ENCODE results near the gene CAPN2.
A peak's percentile ranks its signal among the peaks of the same experiment; 100 is the strongest.
"Not testable (repeated sequence)": the region's sequence is repeated elsewhere in the genome, so short reads cannot be mapped to it uniquely, and the experiment has no call there.

The CAPN2 gene

DNA sequence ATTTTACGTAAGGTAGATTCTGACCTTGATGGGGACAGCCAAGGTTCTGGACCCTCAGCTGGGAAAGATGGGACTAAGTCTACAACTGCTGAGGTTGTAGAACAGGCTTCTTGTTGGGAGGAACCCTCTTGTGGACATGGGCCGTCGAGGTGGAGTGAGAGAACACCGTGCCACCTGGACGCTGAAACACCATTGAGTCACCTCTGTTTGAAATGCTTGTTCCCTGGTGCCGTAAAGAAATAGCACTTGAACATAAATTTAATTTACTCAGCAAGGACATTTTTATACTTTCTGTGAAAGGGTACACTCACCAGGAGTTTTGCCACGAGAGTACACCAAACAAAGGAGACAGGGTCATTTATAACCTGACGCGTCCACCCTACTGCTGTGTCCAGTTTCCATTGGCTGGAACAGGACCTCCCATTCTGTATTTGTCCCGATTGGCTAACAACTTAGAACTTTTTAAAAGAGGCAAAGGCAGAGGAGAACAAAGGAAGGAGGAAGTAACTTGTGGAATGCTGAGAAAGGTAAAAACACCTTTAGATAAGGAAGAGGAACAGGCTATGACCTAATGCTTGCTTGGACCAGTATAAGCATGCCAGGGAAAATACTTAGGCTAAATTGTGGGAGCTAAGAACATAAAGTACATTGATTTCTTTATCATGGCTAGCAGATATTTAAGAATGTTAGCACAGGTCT, 27.8 kb downstream of the CAPN2 start:
- not testable (repeated sequence) for DNase-seq

GRCh38 chr1:223741861-223742260, 29.5 kb downstream of the CAPN2 start:
- no peak for DNase-seq

- DNase-seq: no peak
These were observed 30.6 kb downstream of the CAPN2 start for GRCh38 chr1:223742856-223743517.

GRCh38 chr1:223745731-223746130, 33.4 kb downstream of the CAPN2 start:
- DNase-seq: no peak

- peak; percentile 53 for DNase-seq
These were observed 35.5 kb downstream of the CAPN2 start for GRCh38 chr1:223747838-223748335.

DNA sequence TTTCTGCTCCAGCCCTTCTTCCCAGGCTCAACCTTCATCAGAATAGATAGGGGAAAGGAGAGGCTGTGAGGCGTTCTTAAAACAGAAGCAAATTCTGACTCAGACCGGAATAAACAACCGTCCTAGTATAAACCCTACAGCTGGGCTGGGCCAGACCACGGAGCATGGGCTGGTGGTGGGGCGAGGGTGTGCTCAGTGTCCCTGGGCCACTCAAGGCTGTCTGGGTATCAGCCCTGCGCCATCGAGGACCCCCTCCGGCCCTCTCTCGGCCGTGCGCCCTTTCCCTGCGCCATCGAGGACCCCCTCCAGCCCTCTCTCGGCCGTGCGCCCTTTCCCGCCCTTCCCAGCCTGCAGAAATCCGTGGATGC, 36.0 kb downstream of the CAPN2 start:
- DNase-seq: peak; percentile 70

- DNase-seq: peak; percentile 58
These were observed 36.7 kb downstream of the CAPN2 start for GRCh38 chr1:223748773-223749733.

GRCh38 chr1:223750730-223751570, 38.6 kb downstream of the CAPN2 start:
- DNase-seq: no peak

- no peak for DNase-seq
These were observed 39.4 kb downstream of the CAPN2 start for GRCh38 chr1:223751696-223752095.

DNA sequence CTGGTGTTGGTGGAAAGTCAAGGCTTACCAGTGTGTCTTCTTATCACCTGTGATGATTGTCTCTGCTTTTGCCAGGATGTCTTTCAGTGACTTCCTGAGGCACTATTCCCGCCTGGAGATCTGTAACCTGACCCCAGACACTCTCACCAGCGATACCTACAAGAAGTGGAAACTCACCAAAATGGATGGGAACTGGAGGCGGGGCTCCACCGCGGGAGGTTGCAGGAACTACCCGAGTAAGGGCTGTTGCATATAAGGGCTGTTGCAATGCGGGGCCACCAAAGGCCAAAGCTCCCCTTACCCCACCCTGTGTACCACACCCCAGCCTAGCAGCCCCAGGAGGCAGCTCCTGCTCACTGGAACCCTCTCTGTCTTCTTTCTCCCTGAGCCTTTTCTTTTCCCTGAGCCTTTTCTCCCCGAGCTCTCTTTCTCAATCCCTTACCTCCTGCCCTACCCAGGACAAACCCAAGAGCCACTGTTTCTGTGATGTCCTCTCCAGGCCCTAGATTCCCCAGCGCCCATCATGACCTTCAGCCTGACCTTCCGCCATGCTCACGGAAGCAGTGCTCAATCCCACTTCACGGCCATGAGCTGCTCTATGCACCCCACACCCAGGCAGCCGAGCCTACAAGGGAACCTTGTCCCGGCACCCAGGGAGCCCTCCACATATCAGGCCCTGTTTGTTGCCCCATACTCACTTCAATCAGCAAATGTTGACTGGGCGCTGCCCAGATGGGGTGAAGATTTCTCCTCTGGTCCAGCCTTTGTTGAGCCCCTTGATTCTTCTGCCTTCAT, 40.6 kb downstream of the CAPN2 start:
- no peak for DNase-seq

- no peak for DNase-seq
These were observed 42.5 kb downstream of the CAPN2 start for GRCh38 chr1:223754681-223755431.

DNA sequence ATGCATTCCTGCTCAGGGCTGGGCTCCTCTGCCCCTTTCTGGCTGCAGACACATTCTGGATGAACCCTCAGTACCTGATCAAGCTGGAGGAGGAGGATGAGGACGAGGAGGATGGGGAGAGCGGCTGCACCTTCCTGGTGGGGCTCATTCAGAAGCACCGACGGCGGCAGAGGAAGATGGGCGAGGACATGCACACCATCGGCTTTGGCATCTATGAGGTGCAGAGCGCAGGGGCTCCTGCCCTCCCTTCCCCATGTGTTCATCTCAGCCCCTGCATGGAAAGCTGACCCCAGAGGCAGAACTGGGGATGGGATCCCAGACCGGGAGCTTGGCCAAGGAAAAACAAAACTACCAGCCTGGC, 43.1 kb downstream of the CAPN2 start:
- DNase-seq: no peak

GRCh38 chr1:223755992-223756775, 43.8 kb downstream of the CAPN2 start:
- DNase-seq: no peak

GRCh38 chr1:223756806-223757700, 44.7 kb downstream of the CAPN2 start:
- no peak for DNase-seq

DNA sequence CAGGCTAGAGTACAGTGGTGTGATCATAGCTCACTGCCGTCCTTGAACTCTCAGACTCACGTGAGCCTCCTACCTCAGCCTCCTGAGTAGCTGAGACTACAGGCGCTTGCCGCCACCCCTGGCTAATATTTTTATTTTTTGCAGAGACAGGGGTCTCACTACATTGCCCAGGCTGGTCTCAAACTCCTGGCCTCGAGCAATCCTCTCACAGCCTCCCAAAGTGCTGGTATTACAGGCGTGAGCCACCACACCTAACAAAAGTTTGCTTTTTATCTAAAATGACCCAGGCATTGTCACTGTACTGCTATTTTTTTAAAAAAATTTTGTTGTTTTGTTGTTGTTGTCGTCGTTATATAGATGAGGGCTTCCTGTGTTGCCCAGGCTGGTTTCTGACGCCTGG, 46.4 kb downstream of the CAPN2 start:
- no peak for DNase-seq

- DNase-seq: no peak
These were observed 46.9 kb downstream of the CAPN2 start for GRCh38 chr1:223759273-223759672.

DNA sequence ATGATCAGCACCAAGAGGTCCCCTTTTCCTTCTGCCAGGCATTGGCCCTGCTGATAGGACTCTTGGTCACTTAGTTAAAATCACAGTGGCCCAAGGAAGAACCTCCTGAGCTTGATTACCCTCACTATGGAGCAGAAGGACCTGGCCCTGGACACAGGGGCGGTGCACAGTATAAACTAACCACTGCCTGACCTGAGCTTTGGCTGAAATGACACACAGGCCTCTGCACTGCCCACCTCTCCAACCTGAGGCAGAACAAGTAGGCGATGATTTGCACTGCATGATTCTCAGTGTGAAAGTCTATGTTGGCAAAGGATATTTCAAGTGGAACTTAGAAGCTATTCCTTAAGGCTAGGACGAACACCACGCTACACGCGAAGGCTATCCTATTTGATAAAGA, 48.5 kb downstream of the CAPN2 start:
- DNase-seq: no peak

GRCh38 chr1:223761411-223761810, 49.1 kb downstream of the CAPN2 start:
- DNase-seq: no peak

DNA sequence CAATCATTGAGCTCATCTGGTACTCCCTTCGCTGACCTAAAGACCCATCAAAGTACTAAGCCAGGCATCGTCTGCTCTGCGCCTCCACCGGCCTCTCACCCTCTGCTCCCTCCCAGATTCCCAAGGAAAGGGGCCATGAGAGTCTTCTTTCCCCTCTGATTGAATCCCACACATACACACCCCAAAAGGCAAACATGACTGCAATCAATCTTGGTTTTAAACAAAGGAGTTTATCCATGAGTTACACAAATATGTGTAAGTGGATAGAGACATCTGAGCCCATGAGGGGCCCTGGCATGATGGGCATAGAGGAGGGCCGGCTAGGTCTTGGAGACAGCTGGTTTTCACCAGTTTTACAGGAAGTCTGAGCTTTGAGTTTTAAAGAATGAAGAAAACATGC, 50.9 kb downstream of the CAPN2 start:
- no peak for DNase-seq

All from activated CD4-positive, alpha-beta T cell treated with anti-CD3 and anti-CD28 coated beads, Interleukin-2, amount 50 U/mL, for 16 hours (primary cell).